KMS-11 (cell line): ENCODE measurements around the gene PSMF1.
A peak's percentile ranks its signal among the peaks of the same experiment; 100 is the strongest.

ENCODE experiments used
- H2AFZ ChIP-seq: fragments of 200-600 bp; sonication (generic); 2 replicates; pipeline ENCODE4 v1.6.1; 2016; ENCODE audit warnings: antibody characterized with exemption, mixed run types, low read depth
- H3K27ac ChIP-seq: fragments of 200-600 bp; sonication (generic); 2 replicates; pipeline ENCODE4 v1.6.1; 2016; ENCODE audit warnings: mild to moderate bottlenecking, mixed run types
- H3K27me3 ChIP-seq: fragments of 200-600 bp; sonication (generic); 2 replicates; pipeline ENCODE4 v1.6.1; 2017; ENCODE audit warnings: mild to moderate bottlenecking, low read depth, mixed run types, moderate library complexity; ENCODE audit not compliant: insufficient read depth
- H3K36me3 ChIP-seq: fragments of 200-600 bp; sonication (generic); 2 replicates; pipeline ENCODE4 v1.6.1; 2017; ENCODE audit warnings: mild to moderate bottlenecking, mixed run types; ENCODE audit not compliant: insufficient read depth
- H3K4me1 ChIP-seq: fragments of 200-600 bp; sonication (generic); 2 replicates; pipeline ENCODE4 v1.6.1; 2016; ENCODE audit warnings: mild to moderate bottlenecking, low read depth, mixed run types; ENCODE audit not compliant: poor library complexity, severe bottlenecking
- H3K4me2 ChIP-seq: fragments of 200-600 bp; sonication (generic); 2 replicates; pipeline ENCODE4 v1.7.0; 2016; ENCODE audit warnings: mild to moderate bottlenecking, mixed run types
- H3K4me3 ChIP-seq: fragments of 200-600 bp; sonication (generic); IDR thresholded peaks from 2 replicates; pipeline ENCODE4 v1.6.1; 2017; ENCODE audit warnings: low read depth, low read length, mixed read lengths; ENCODE audit not compliant: insufficient read depth
- H3K79me2 ChIP-seq: fragments of 200-600 bp; sonication (generic); 2 replicates; pipeline ENCODE4 v1.6.1; 2016; ENCODE audit warnings: low read depth, mixed run types; ENCODE audit not compliant: insufficient read depth
- H3K9ac ChIP-seq: fragments of 200-600 bp; sonication (generic); 2 replicates; pipeline ENCODE4 v1.6.1; 2016; ENCODE audit warnings: mild to moderate bottlenecking, mixed run types
- H4K20me1 ChIP-seq: fragments of 200-600 bp; sonication (generic); 2 replicates; pipeline ENCODE4 v1.6.1; 2016; ENCODE audit warnings: mild to moderate bottlenecking, mixed run types; ENCODE audit not compliant: insufficient read depth
- TF ChIP-seq, protein P1 (sequence below): fragments of 200-600 bp; sonication (generic); conservative IDR thresholded peaks from 2 replicates; pipeline ENCODE4 v1.6.1; 2017; ENCODE audit warnings: low read depth, mild to moderate bottlenecking, antibody characterized with exemption, low read length, moderate library complexity, mixed read lengths

The PSMF1 gene

DNA sequence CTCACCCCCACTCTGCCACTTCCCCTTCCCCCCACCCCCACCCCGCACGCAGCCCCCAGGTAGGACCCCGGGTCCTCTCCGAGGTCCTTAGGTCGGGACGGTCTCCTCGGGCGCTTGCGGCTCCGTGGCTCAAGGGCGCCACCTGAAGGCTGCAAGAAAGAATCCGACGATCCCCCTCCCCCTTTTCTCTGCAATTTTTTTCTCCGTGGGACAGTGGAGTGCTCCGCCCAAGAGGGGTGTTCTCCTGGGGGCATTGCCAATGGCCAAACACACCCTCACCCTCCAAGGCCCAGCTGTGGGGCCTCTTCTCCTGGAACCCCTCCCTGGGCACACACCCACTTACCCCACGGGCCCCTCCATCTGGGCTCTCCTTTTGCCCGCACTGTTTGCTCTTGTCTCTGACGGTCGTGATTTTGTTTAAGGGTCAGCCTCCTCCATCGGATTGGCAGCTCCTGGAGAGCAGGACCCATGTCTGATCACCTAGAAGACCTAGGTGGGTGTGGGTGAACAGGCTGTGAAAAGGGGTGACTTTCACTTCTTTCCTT is 67.5 kb downstream of the PSMF1 start:
- H2AFZ ChIP-seq, result peak overlapping the region; percentile 19; the same call in 1 of the 2 replicates
- H3K27ac ChIP-seq, result no peak overlapping the region
- 0 out of 2 replicates have a peak, but pooled peaks cover 2% of the 10 kb centered on the region for H3K27me3 ChIP-seq
- H3K9ac ChIP-seq, result no peak overlapping the region
- no peaks in the 10 kb centered on the region for H3K36me3 ChIP-seq
- H3K4me1 ChIP-seq, result peaks cover 4% of the 10 kb centered on the region
- TF ChIP-seq, protein P1, sequence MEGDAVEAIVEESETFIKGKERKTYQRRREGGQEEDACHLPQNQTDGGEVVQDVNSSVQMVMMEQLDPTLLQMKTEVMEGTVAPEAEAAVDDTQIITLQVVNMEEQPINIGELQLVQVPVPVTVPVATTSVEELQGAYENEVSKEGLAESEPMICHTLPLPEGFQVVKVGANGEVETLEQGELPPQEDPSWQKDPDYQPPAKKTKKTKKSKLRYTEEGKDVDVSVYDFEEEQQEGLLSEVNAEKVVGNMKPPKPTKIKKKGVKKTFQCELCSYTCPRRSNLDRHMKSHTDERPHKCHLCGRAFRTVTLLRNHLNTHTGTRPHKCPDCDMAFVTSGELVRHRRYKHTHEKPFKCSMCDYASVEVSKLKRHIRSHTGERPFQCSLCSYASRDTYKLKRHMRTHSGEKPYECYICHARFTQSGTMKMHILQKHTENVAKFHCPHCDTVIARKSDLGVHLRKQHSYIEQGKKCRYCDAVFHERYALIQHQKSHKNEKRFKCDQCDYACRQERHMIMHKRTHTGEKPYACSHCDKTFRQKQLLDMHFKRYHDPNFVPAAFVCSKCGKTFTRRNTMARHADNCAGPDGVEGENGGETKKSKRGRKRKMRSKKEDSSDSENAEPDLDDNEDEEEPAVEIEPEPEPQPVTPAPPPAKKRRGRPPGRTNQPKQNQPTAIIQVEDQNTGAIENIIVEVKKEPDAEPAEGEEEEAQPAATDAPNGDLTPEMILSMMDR, result peak; percentile 71
- H3K79me2 ChIP-seq, result no peaks in the 10 kb centered on the region
- peak overlapping the region; percentile 18; the same call in 1 of the 2 replicates for H3K4me2 ChIP-seq
- H3K4me3 ChIP-seq, result no peak overlapping the region
- H4K20me1 ChIP-seq, result no peaks in the 10 kb centered on the region

DNA sequence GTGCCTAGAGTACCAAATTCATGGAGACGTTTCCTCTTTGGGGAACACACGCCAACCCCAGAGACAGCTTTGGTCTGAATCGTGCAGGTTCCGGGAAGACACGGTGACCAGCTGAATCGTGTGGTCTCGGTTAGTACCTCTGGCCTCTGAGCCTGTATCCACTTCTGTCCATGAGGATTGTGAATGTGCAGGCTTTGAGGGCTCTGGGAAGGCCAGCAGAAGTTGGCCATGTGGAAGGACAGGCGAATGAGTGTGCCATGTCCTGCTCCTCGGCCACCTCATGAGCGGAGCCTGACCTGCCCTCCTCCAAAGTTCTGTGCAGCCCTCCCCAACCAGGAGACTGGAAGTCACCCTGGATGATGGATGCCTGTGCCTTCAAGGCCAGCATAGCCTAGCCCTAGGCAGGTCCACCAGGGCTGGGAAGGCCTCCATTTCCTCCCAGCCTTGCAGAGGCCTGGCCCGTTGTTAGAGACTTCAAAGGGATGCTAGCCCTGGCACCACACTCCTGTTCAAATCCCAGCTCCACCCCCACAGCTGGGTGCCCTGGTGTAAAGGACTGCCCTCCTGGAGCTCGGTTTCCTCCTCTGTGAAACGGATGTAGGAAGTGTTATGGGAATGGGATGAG is 68.1 kb downstream of the PSMF1 start:
- H3K27me3 ChIP-seq, result 0 out of 2 replicates have a peak, but pooled peaks cover 2% of the 10 kb centered on the region
- peaks cover 4% of the 10 kb centered on the region for H3K4me1 ChIP-seq
- no peak overlapping the region for H3K9ac ChIP-seq
- H2AFZ ChIP-seq, result no peak overlapping the region
- H4K20me1 ChIP-seq, result no peaks in the 10 kb centered on the region
- no peaks in the 10 kb centered on the region for H3K79me2 ChIP-seq
- H3K4me3 ChIP-seq, result no peak overlapping the region
- TF ChIP-seq, protein P1, result no peak
- H3K27ac ChIP-seq, result no peak overlapping the region
- H3K4me2 ChIP-seq, result peak overlapping the region; percentile 18; the same call in 1 of the 2 replicates
- H3K36me3 ChIP-seq, result no peaks in the 10 kb centered on the region

DNA sequence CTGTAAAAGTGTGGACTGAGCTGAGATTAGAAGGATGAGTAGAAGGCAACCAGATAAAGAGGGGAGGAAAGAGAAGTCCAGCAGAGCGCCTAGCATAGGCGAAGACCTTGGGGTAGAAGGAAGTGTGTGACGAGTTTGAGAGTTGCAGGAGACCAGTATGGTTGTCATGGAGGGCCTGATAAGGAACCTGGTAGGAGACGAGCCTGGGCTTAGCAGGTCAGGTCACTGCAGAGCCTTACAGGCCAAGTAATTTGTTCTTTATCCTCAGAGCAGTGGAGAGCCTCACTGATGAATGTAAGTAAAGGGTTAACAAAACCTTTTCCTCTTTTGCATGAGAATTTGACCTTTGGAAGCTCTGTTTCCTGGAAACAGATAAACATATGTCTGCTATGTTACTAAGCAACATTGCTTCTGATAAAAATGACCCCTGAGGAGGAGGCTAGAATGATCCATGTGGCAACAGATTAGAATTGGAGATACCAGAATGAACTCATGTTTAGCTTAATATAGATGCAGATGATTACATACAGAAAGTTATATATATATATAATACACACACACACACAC is 69.3 kb downstream of the PSMF1 start:
- no peak overlapping the region for H3K4me3 ChIP-seq
- peaks cover 4% of the 10 kb centered on the region for H3K4me1 ChIP-seq
- H3K36me3 ChIP-seq, result no peaks in the 10 kb centered on the region
- no peak overlapping the region for H3K4me2 ChIP-seq
- H4K20me1 ChIP-seq, result no peaks in the 10 kb centered on the region
- no peak overlapping the region for H2AFZ ChIP-seq
- TF ChIP-seq, protein P1, result no peak
- no peaks in the 10 kb centered on the region for H3K79me2 ChIP-seq
- H3K27me3 ChIP-seq, result 0 out of 2 replicates have a peak, but pooled peaks cover 2% of the 10 kb centered on the region
- no peak overlapping the region for H3K9ac ChIP-seq
- H3K27ac ChIP-seq, result no peak overlapping the region

DNA sequence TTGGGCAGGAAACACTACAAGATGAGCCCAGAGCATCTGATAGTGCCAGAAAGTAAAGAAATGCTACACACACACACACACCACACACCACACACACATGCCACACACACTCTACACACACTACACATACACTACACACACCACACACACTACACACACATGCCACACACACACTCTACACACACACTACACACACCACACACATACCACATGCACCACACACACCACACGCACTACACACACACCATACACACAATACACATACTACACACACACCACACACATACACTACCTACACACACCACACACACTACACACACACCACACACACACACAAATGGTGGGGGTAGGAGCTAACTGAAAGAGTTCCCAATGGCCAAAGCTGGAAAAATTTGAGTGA is 69.9 kb downstream of the PSMF1 start:
- TF ChIP-seq, protein P1, result no peak
- H3K4me3 ChIP-seq, result no peak overlapping the region
- no peak overlapping the region for H2AFZ ChIP-seq
- no peaks in the 10 kb centered on the region for H4K20me1 ChIP-seq
- H3K27me3 ChIP-seq, result 0 out of 2 replicates have a peak, but pooled peaks cover 2% of the 10 kb centered on the region
- no peak overlapping the region for H3K9ac ChIP-seq
- H3K4me1 ChIP-seq, result peaks cover 4% of the 10 kb centered on the region
- no peaks in the 10 kb centered on the region for H3K36me3 ChIP-seq
- no peak overlapping the region for H3K27ac ChIP-seq
- H3K79me2 ChIP-seq, result no peaks in the 10 kb centered on the region
- no peak overlapping the region for H3K4me2 ChIP-seq
